Activated CD4-positive, alpha-beta T cell treated with anti-CD3 and anti-CD28 coated beads, Interleukin-2, amount 10 ng/mL, durations not matched to agents 7 days and 5 days (primary cell): ENCODE results near the gene PRADC1. TPM values are rescaled to one million over a fixed set of nuclear protein-coding genes. Genes with fewer than 3 reads are reported as not detected.
"Not testable (repeated sequence)": the region's sequence is repeated elsewhere in the genome, so short reads cannot be mapped to it uniquely, and the experiment has no call there.

Experiments
- CTCF ChIA-PET: fragments of 350-600 bp; sonication (Branson Sonifier 250); formaldehyde crosslinking; loops from one replicate; lab custom pipeline; 2021; ENCODE audit warnings: antibody characterized with exemption; lab: Charles Lee
- POLR2A ChIA-PET: fragments of 350-600 bp; sonication (Branson Sonifier 250); formaldehyde crosslinking; loops from one replicate; lab custom pipeline; 2021; ENCODE audit warnings: antibody characterized with exemption; lab: Charles Lee
- DNase-seq: peaks from one replicate; pipeline ENCODE4 v3.0.0-alpha.2; 2020
- H3K27ac Mint-ChIP-seq: one replicate; pipeline ENCODE4 v1.8.0; 2021; ENCODE audit warnings: mild to moderate bottlenecking, moderate library complexity, mixed read lengths
- H3K27me3 Mint-ChIP-seq: one replicate; pipeline ENCODE4 v1.8.0; 2021; ENCODE audit warnings: mixed read lengths
- H3K36me3 Mint-ChIP-seq: one replicate; pipeline ENCODE4 v1.8.0; 2021; ENCODE audit warnings: low read depth, mixed read lengths
- H3K4me1 Mint-ChIP-seq: one replicate; pipeline ENCODE4 v1.8.0; 2021; ENCODE audit warnings: mixed read lengths
- H3K4me3 Mint-ChIP-seq: one replicate; pipeline ENCODE4 v1.8.0; 2021; ENCODE audit warnings: mild to moderate bottlenecking, moderate library complexity, mixed read lengths
- H3K9me3 Mint-ChIP-seq: one replicate; pipeline ENCODE4 v1.8.0; 2021; ENCODE audit warnings: mixed read lengths
- total RNA-seq, 2 experiments: library from RNA; stranded (reverse); gene quantifications; one replicate each; pipeline ENCODE4 v1.2.3, GENCODE V29; 2021

PRADC1 gene
- total RNA-seq, 2 experiments from 2014 or later = 12.5 to 13.7 TPM

GRCh38 chr2:73208258-73208657 is 24.8 kb downstream of the PRADC1 start:
- Mint-ChIP-seq H3K9me3 (no peaks in the 10 kb centered on the region), H3K4me1 (peaks cover 7% of the 10 kb centered on the region), H3K36me3 (no peaks in the 10 kb centered on the region), H3K27ac (no peak overlapping the region), H3K27me3 (peaks cover 35% of the 10 kb centered on the region), H3K4me3 (no peak overlapping the region)
- ChIA-PET POLR2A (no interaction called here), CTCF (interaction anchor here (1.3 to 1.6 kb wide), 2 partner anchors 20 to 31 kb away, joined by 3 to 4 read pairs; no protein-coding TSS in a partner anchor)
- no peak for DNase-seq

GRCh38 chr2:73205611-73206010 is 27.4 kb downstream of the PRADC1 start:
- no peaks in the 10 kb centered on the region for H3K9me3 Mint-ChIP-seq
- POLR2A ChIA-PET = no interaction called here
- no peak overlapping the region for H3K4me3 Mint-ChIP-seq
- H3K27ac Mint-ChIP-seq = no peak overlapping the region
- H3K4me1 Mint-ChIP-seq = peaks cover 3% of the 10 kb centered on the region
- H3K36me3 Mint-ChIP-seq = no peaks in the 10 kb centered on the region
- peaks cover 46% of the 10 kb centered on the region for H3K27me3 Mint-ChIP-seq
- CTCF ChIA-PET = no interaction called here
- no peak for DNase-seq

GRCh38 chr2:73203055-73203681 is 29.9 kb downstream of the PRADC1 start:
- Mint-ChIP-seq H3K36me3 (no peaks in the 10 kb centered on the region), H3K9me3 (no peaks in the 10 kb centered on the region), H3K4me1 (peaks cover 3% of the 10 kb centered on the region), H3K27me3 (peaks cover 58% of the 10 kb centered on the region), H3K27ac (no peak overlapping the region), H3K4me3 (no peak overlapping the region)
- POLR2A ChIA-PET = no interaction called here
- CTCF ChIA-PET = interaction anchor here (1.3 kb wide), 1 partner anchor 9 kb away, joined by 6 read pairs; no protein-coding TSS in a partner anchor
- no peak for DNase-seq

- POLR2A ChIA-PET = no interaction called here
- Mint-ChIP-seq H3K27me3 (peaks cover 59% of the 10 kb centered on the region), H3K4me1 (peaks cover 3% of the 10 kb centered on the region)
Observed at GRCh38 chr2:73202156-73203054, 30.6 kb downstream of the PRADC1 start, which contains the start of gene NOTO. Gene NOTO, plus strand, starts transcription at chr2:73202574. Its CDS starts 93 bp downstream, at chr2:73202667.

GRCh38 chr2:73200281-73200680 is 32.8 kb downstream of the PRADC1 start:
- peaks cover 55% of the 10 kb centered on the region for H3K27me3 Mint-ChIP-seq
- H3K4me1 Mint-ChIP-seq, H3K9me3 Mint-ChIP-seq, H3K27ac Mint-ChIP-seq, H3K36me3 Mint-ChIP-seq, H3K4me3 Mint-ChIP-seq, DNase-seq, POLR2A ChIA-PET: not testable (repeated sequence)
- CTCF ChIA-PET = interaction anchor here (0.8 kb wide), 1 partner anchor 23 kb away, joined by 3 read pairs; no protein-coding TSS in a partner anchor

More at GRCh38 chr2:73202156-73203054, 30.6 kb downstream of the PRADC1 start, which contains the start of gene NOTO:
- CTCF ChIA-PET = interaction anchor here (1.0 to 1.3 kb wide), 4 partner anchors 10 to 25 kb away, joined by 3 to 6 read pairs (median 4); no protein-coding TSS in a partner anchor
- Mint-ChIP-seq H3K4me3 (peak within 1 kb of the TSS; percentile 13), H3K36me3 (no peaks in the 10 kb centered on the region), H3K9me3 (no peaks in the 10 kb centered on the region), H3K27ac (no peak within 1 kb of the TSS)
- DNase-seq = no peak

- CTCF ChIA-PET = interaction anchor here (1.0 kb wide), 1 partner anchor 20 kb away, joined by 4 read pairs; no protein-coding TSS in a partner anchor
- Mint-ChIP-seq H3K4me1 (peaks cover 3% of the 10 kb centered on the region), H3K4me3 (no peak overlapping the region), H3K36me3 (no peaks in the 10 kb centered on the region), H3K9me3 (no peaks in the 10 kb centered on the region), H3K27me3 (peaks cover 39% of the 10 kb centered on the region), H3K27ac (no peak overlapping the region)
- DNase-seq = no peak
- POLR2A ChIA-PET = no interaction called here
Observed at GRCh38 chr2:73197579-73197978, 35.5 kb downstream of the PRADC1 start.

- no peak overlapping the region for H3K4me3 Mint-ChIP-seq
- H3K36me3 Mint-ChIP-seq = no peaks in the 10 kb centered on the region
- peaks cover 3% of the 10 kb centered on the region for H3K9me3 Mint-ChIP-seq
- ChIA-PET POLR2A (no interaction called here), CTCF (interaction anchor here (1.1 to 2.0 kb wide), 4 partner anchors 8 to 295 kb away, joined by 3 to 9 read pairs (median 3); no protein-coding TSS in a partner anchor)
- no peak for DNase-seq
- H3K27ac Mint-ChIP-seq = no peak overlapping the region
- peaks cover 16% of the 10 kb centered on the region for H3K27me3 Mint-ChIP-seq
- H3K4me1 Mint-ChIP-seq = no peaks in the 10 kb centered on the region
Observed at GRCh38 chr2:73187549-73187948, 45.5 kb downstream of the PRADC1 start.

- ChIA-PET CTCF (interaction anchor here (2.1 kb wide), 1 partner anchor 9 kb away, joined by 9 read pairs; no protein-coding TSS in a partner anchor), POLR2A (no interaction called here)
- Mint-ChIP-seq H3K36me3 (no peaks in the 10 kb centered on the region), H3K4me3 (no peak overlapping the region), H3K9me3 (peaks cover 3% of the 10 kb centered on the region), H3K4me1 (peaks cover 3% of the 10 kb centered on the region), H3K27me3 (peaks cover 19% of the 10 kb centered on the region), H3K27ac (no peak overlapping the region)
- no peak for DNase-seq
Observed at GRCh38 chr2:73185965-73186364, 47.1 kb downstream of the PRADC1 start.

Other genes starting within 250 kb of the PRADC1 start
- gene SFXN5, start 161.5 kb downstream of the PRADC1 start, total RNA-seq = 1 to 10 TPM; 7.0 to 10.0 TPM
- 1 to 10 TPM; 8.5 to 8.7 TPM for gene RAB11FIP5, start 120.3 kb downstream of the PRADC1 start, total RNA-seq
- not detected for gene NOTO, start 30.7 kb downstream of the PRADC1 start, total RNA-seq
- gene SMYD5, start 19.0 kb downstream of the PRADC1 start, total RNA-seq = 10 to 100 TPM; 13.6 to 16.5 TPM
- gene CCT7, start 1.1 kb upstream of the PRADC1 start, total RNA-seq = 100 to 1,000 TPM; 281 to 310 TPM
- gene FBXO41, start 51.2 kb upstream of the PRADC1 start, total RNA-seq = 10 to 100 TPM; 18.2 to 20.2 TPM
- not detected for gene EGR4, start 60.3 kb upstream of the PRADC1 start, total RNA-seq
- 10 to 100 TPM; 20.6 to 25.1 TPM for gene ALMS1, start 152.6 kb upstream of the PRADC1 start, total RNA-seq